Activated CD8-positive, alpha-beta T cell treated with anti-CD3 and anti-CD28 coated beads, Interleukin-2, amount 10 ng/mL, durations not matched to agents 7 days and 5 days (primary cell): ENCODE data around the gene LRRC23. TPM values are rescaled to one million over a fixed set of nuclear protein-coding genes. Genes with fewer than 3 reads are reported as not detected.
A peak's percentile ranks its signal among the peaks of the same experiment; 100 is the strongest.

Source experiments
- ATAC-seq: fragments of 150-1000 bp; cut with Tn5 transposase; one replicate; pipeline ENCODE4 v1.10.0; 2021; ENCODE audit warnings: moderate library complexity
- CTCF ChIA-PET: fragments of 350-600 bp; sonication (Branson Sonifier 250); formaldehyde crosslinking; loops from one replicate; lab custom pipeline; 2021; ENCODE audit warnings: antibody characterized with exemption; lab: Charles Lee
- POLR2A ChIA-PET: fragments of 350-600 bp; sonication (Branson Sonifier 250); formaldehyde crosslinking; loops from one replicate; lab custom pipeline; 2021; ENCODE audit warnings: antibody characterized with exemption; lab: Charles Lee
- DNase-seq: peaks from one replicate; pipeline ENCODE4 v3.0.0-alpha.2; 2020
- H3K27ac Mint-ChIP-seq: one replicate; pipeline ENCODE4 v1.8.0; 2021; ENCODE audit warnings: mild to moderate bottlenecking, mixed read lengths
- H3K27me3 Mint-ChIP-seq: one replicate; pipeline ENCODE4 v1.8.0; 2021; ENCODE audit warnings: low read depth, mixed read lengths
- H3K36me3 Mint-ChIP-seq: one replicate; pipeline ENCODE4 v1.8.0; 2021; ENCODE audit warnings: low read depth, mixed read lengths
- H3K4me1 Mint-ChIP-seq: one replicate; pipeline ENCODE4 v1.8.0; 2021; ENCODE audit warnings: low read depth, mixed read lengths
- H3K4me3 Mint-ChIP-seq: one replicate; pipeline ENCODE4 v1.8.0; 2021; ENCODE audit warnings: mild to moderate bottlenecking, mixed read lengths
- H3K9me3 Mint-ChIP-seq: one replicate; pipeline ENCODE4 v1.8.0; 2022; ENCODE audit warnings: mixed read lengths; ENCODE audit not compliant: insufficient read depth
- total RNA-seq, 2 experiments: library from RNA; stranded (reverse); gene quantifications; one replicate each; pipeline ENCODE4 v1.2.3, GENCODE V29; 2021

LRRC23 gene
- total RNA-seq, 2 experiments from 2014 or later, result 6.5 to 8.6 TPM

- H3K9me3 Mint-ChIP-seq, result no peaks in the 10 kb centered on the region
- no peak for DNase-seq
- H3K4me1 Mint-ChIP-seq, result peaks cover 81% of the 10 kb centered on the region
- no peak for ATAC-seq
- ChIA-PET CTCF (interaction anchor here (1.2 to 18.6 kb wide), 12 partner anchors 9 to 165 kb away, joined by 3 to 742 read pairs (median 18); partner anchors contain the start of genes C1RL, CDCA3, LPCAT3 and SPSB2), POLR2A (interaction anchor here (0.6 to 20.8 kb wide), 11 partner anchors 9 to 79 kb away, joined by 3 to 1099 read pairs (median 3); partner anchors contain the start of genes ATN1, LPCAT3, PTPN6 and SPSB2)
- H3K36me3 Mint-ChIP-seq, result peaks cover 16% of the 10 kb centered on the region
- peak overlapping the region; percentile 88 for H3K4me3 Mint-ChIP-seq
- H3K27me3 Mint-ChIP-seq, result peaks cover 2% of the 10 kb centered on the region
- peak overlapping the region; percentile 97 for H3K27ac Mint-ChIP-seq
These were observed 41.0 kb downstream of the LRRC23 start for GRCh38 chr12:6945613-6946012.

- Mint-ChIP-seq H3K4me1 (peaks cover 82% of the 10 kb centered on the region), H3K27me3 (peaks cover 2% of the 10 kb centered on the region), H3K27ac (peak overlapping the region; percentile 97), H3K4me3 (peak overlapping the region; percentile 88), H3K36me3 (peaks cover 17% of the 10 kb centered on the region), H3K9me3 (no peaks in the 10 kb centered on the region)
- ChIA-PET CTCF (interaction anchor here (1.4 to 18.6 kb wide), 8 partner anchors 9 to 164 kb away, joined by 4 to 742 read pairs (median 32); partner anchors contain the start of genes C1RL, LPCAT3 and SPSB2), POLR2A (interaction anchor here (0.6 to 20.8 kb wide), 13 partner anchors 8 to 79 kb away, joined by 3 to 1099 read pairs (median 5); partner anchors contain the start of genes ATN1, LPCAT3, PTPN6 and SPSB2)
- peak; percentile 73 for DNase-seq
- peak; percentile 17 for ATAC-seq
These were observed 41.7 kb downstream of the LRRC23 start for GRCh38 chr12:6946033-6946919.

GRCh38 chr12:6946920-6947374 is 42.3 kb downstream of the LRRC23 start:
- ChIA-PET POLR2A (interaction anchor here (0.8 to 20.8 kb wide), 5 partner anchors 9 to 78 kb away, joined by 3 to 1099 read pairs (median 6); partner anchors contain the start of genes LPCAT3 and PTPN6), CTCF (interaction anchor here (1.4 to 18.6 kb wide), 7 partner anchors 10 to 163 kb away, joined by 4 to 742 read pairs (median 38); partner anchors contain the start of genes C1RL, LPCAT3 and SPSB2)
- Mint-ChIP-seq H3K4me3 (peak overlapping the region; percentile 88), H3K36me3 (peaks cover 24% of the 10 kb centered on the region), H3K27me3 (peaks cover 2% of the 10 kb centered on the region), H3K9me3 (no peaks in the 10 kb centered on the region), H3K4me1 (peaks cover 82% of the 10 kb centered on the region), H3K27ac (peak overlapping the region; percentile 97)
- ATAC-seq (no peak), DNase-seq (no peak)

GRCh38 chr12:6947615-6948014 is 43.0 kb downstream of the LRRC23 start:
- H3K27ac Mint-ChIP-seq, result peak overlapping the region; percentile 35
- no peak for DNase-seq
- peaks cover 2% of the 10 kb centered on the region for H3K27me3 Mint-ChIP-seq
- H3K36me3 Mint-ChIP-seq, result peaks cover 29% of the 10 kb centered on the region
- no peak overlapping the region for H3K4me3 Mint-ChIP-seq
- peaks cover 76% of the 10 kb centered on the region for H3K4me1 Mint-ChIP-seq
- ChIA-PET POLR2A (interaction anchor here (1.3 to 20.8 kb wide), 3 partner anchors 10 to 79 kb away, joined by 4 to 1099 read pairs (median 7); partner anchors contain the start of gene PTPN6), CTCF (interaction anchor here (1.4 to 18.6 kb wide), 5 partner anchors 11 to 163 kb away, joined by 4 to 742 read pairs (median 45); partner anchors contain the start of genes C1RL and LPCAT3)
- no peaks in the 10 kb centered on the region for H3K9me3 Mint-ChIP-seq
- no peak for ATAC-seq

- ChIA-PET POLR2A (interaction anchor here (1.0 to 20.8 kb wide), 3 partner anchors 4 to 22 kb away, joined by 3 to 1099 read pairs (median 1099); partner anchors contain the start of genes C12orf57, PTPN6 and RNU7-1), CTCF (interaction anchor here (0.8 to 18.6 kb wide), 6 partner anchors 11 to 164 kb away, joined by 3 to 742 read pairs (median 6); partner anchors contain the start of gene SPSB2)
- Mint-ChIP-seq H3K27me3 (no peaks in the 10 kb centered on the region), H3K36me3 (peaks cover 38% of the 10 kb centered on the region), H3K9me3 (no peaks in the 10 kb centered on the region), H3K4me1 (peaks cover 67% of the 10 kb centered on the region), H3K27ac (peak overlapping the region; percentile 84), H3K4me3 (peak overlapping the region; percentile 37)
- ATAC-seq, result no peak
- DNase-seq, result no peak
These were observed 44.4 kb downstream of the LRRC23 start for GRCh38 chr12:6948873-6949594.

DNA sequence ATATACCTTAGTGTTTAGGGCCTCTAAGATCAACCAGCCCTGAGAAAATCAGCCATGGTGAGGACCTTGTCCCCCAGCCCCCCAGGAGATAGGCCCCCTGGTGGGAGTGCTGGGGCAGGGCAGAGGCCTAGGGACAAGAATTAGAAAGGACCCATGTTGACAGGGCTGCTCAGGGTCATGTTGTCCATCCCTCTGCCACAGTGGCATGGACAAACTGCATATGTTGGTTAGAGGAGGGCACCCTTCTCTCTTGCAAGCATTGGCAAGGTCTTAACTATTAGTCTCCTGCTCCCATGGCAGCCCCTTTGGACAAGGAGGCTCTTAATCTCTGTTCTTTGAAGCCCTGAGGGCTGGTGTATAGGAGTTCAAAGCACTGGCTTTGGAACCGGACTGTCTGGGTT is 45.8 kb downstream of the LRRC23 start:
- ATAC-seq (no peak), DNase-seq (peak; percentile 63)
- no peaks in the 10 kb centered on the region for H3K27me3 Mint-ChIP-seq
- ChIA-PET POLR2A (interaction anchor here (0.7 to 20.8 kb wide), 4 partner anchors 5 to 83 kb away, joined by 4 to 1099 read pairs (median 552); partner anchors contain the start of genes C12orf57, PTPN6, RNU7-1 and TPI1), CTCF (interaction anchor here (1.6 to 18.6 kb wide), 6 partner anchors 10 to 163 kb away, joined by 4 to 742 read pairs (median 10); partner anchors contain the start of gene LPCAT3)
- H3K36me3 Mint-ChIP-seq, result peaks cover 49% of the 10 kb centered on the region
- H3K27ac Mint-ChIP-seq, result peak overlapping the region; percentile 98
- H3K4me3 Mint-ChIP-seq, result peak overlapping the region; percentile 99
- no peaks in the 10 kb centered on the region for H3K9me3 Mint-ChIP-seq
- H3K4me1 Mint-ChIP-seq, result peaks cover 68% of the 10 kb centered on the region

DNA sequence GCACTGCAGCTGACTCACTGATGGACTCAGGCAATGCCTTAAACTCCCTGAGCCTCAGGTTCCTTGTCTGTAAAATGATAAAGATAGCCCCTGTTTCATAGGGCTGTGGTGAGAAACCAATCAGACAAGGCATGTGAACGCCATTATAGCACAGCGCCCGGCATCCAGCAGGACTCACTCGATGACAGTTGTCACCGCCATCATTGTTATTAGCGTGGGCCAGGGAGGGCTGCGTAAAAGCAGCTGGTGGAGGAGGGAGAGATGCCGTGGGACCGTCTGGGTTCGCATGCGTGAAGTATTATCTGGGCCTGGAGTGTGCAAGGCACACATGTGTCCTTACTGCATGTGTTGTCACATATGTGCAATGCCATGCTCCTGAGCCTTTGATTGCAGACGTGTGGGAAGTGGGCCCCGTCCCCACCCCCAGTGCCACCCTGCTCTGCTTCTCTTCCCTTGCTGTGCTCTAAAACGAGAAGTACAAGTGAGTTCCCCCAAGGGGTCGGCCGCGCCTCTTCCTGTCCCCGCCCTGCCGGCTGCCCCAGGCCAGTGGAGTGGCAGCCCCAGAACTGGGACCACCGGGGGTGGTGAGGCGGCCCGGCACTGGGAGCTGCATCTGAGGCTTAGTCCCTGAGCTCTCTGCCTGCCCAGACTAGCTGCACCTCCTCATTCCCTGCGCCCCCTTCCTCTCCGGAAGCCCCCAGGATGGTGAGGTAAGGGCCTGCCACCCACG is 46.4 kb downstream of the LRRC23 start, which contains the start of gene PTPN6:
TSS of gene PTPN6 (plus strand) at position 546 of the 730 bp plus-strand sequence. CDS start at position 703, 157 bp downstream.
- peak; percentile 9 for ATAC-seq
- H3K27me3 Mint-ChIP-seq, result no peaks in the 10 kb centered on the region
- peak within 1 kb of the TSS; percentile 99 for H3K4me3 Mint-ChIP-seq
- peaks cover 68% of the 10 kb centered on the region for H3K4me1 Mint-ChIP-seq
- CTCF ChIA-PET, result interaction anchor here (1.0 to 18.6 kb wide), 8 partner anchors 9 to 238 kb away, joined by 3 to 742 read pairs (median 9); partner anchors contain the start of genes LPCAT3 and PEX5
- peak; percentile 82 for DNase-seq
- POLR2A ChIA-PET, result interaction anchor here (0.6 to 20.8 kb wide), 9 partner anchors 5 to 157 kb away, joined by 3 to 1099 read pairs (median 4); partner anchors contain the start of genes C12orf57, C1RL, CDCA3 and PTPN6
- H3K27ac Mint-ChIP-seq, result peak within 1 kb of the TSS; percentile 98
- peaks cover 51% of the 10 kb centered on the region for H3K36me3 Mint-ChIP-seq
- H3K9me3 Mint-ChIP-seq, result no peaks in the 10 kb centered on the region

DNA sequence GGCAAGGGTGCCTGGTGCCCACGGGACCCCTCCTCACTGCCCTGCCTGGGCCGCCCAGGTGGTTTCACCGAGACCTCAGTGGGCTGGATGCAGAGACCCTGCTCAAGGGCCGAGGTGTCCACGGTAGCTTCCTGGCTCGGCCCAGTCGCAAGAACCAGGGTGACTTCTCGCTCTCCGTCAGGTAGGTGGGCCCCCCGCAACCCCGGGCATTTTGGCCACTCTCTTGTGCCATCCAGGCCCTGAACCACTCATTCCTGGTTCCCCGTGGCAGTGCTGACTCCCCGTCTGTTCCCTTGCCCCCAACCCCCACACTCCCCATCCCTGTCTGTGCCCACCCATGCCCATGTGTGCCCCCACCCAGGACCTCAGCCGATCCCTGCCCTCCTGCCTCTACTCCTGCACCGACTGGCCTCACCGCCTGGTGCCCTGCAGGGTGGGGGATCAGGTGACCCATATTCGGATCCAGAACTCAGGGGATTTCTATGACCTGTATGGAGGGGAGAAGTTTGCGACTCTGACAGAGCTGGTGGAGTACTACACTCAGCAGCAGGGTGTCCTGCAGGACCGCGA is 47.0 kb downstream of the LRRC23 start:
- H3K9me3 Mint-ChIP-seq, result no peaks in the 10 kb centered on the region
- ATAC-seq (peak; percentile 3), DNase-seq (peak; percentile 43)
- H3K27me3 Mint-ChIP-seq, result no peaks in the 10 kb centered on the region
- peak overlapping the region; percentile 99 for H3K4me3 Mint-ChIP-seq
- ChIA-PET CTCF (interaction anchor here (1.0 to 18.6 kb wide), 9 partner anchors 8 to 238 kb away, joined by 3 to 742 read pairs (median 9); partner anchors contain the start of genes C12orf57, LPCAT3, PEX5 and RNU7-1), POLR2A (interaction anchor here (0.6 to 20.8 kb wide), 11 partner anchors 6 to 984 kb away, joined by 3 to 1099 read pairs (median 4); partner anchors contain the start of genes C12orf57, C1RL, CDCA3 and PTPN6)
- H3K27ac Mint-ChIP-seq, result peak overlapping the region; percentile 98
- H3K36me3 Mint-ChIP-seq, result peaks cover 55% of the 10 kb centered on the region
- H3K4me1 Mint-ChIP-seq, result peaks cover 68% of the 10 kb centered on the region

- peak; percentile 5 for ATAC-seq
These were observed 47.7 kb downstream of the LRRC23 start for GRCh38 chr12:6952121-6952862.

More at GRCh38 chr12:6952121-6952862, 47.7 kb downstream of the LRRC23 start:
- no peaks in the 10 kb centered on the region for H3K27me3 Mint-ChIP-seq
- ChIA-PET POLR2A (interaction anchor here (0.6 to 20.8 kb wide), 8 partner anchors 5 to 983 kb away, joined by 3 to 1099 read pairs (median 6); partner anchors contain the start of genes C12orf57, C1RL, CDCA3 and PTPN6), CTCF (interaction anchor here (1.1 to 18.6 kb wide), 6 partner anchors 8 to 161 kb away, joined by 4 to 742 read pairs (median 12); partner anchors contain the start of genes C12orf57, LPCAT3 and RNU7-1)
- peak overlapping the region; percentile 99 for H3K4me3 Mint-ChIP-seq
- no peaks in the 10 kb centered on the region for H3K9me3 Mint-ChIP-seq
- no peak for DNase-seq
- peaks cover 62% of the 10 kb centered on the region for H3K36me3 Mint-ChIP-seq
- peak overlapping the region; percentile 98 for H3K27ac Mint-ChIP-seq
- peaks cover 69% of the 10 kb centered on the region for H3K4me1 Mint-ChIP-seq
